ENCODE results near the gene PHLDB1.

PHLDB1 gene

GRCh38 chr11:118666371-118666770 is 59.0 kb downstream of the PHLDB1 start:
- DNase-seq (ENCODE audit: extremely low spot score), result no peak
- CTCF ChIA-PET, result no interaction called here
- TF ChIP-seq BHLHE40 (IDR thresholded peaks at IDR 0.05; ENCODE audit: borderline replicate concordance), result no peak
- no peak for TF ChIP-seq HDGF (IDR thresholded peaks at IDR 0.05; ENCODE audit: borderline replicate concordance)
- no peak for TF ChIP-seq FOXK2 (IDR thresholded peaks at IDR 0.05)
- no peak for TF ChIP-seq FOXM1 (IDR thresholded peaks at IDR 0.05; ENCODE audit: borderline replicate concordance)
- TF ChIP-seq FOXA1 (IDR thresholded peaks at IDR 0.05), result no peak
- no peak for TF ChIP-seq ZNF384 (IDR thresholded peaks at IDR 0.05)
- no peak for TF ChIP-seq ELF4 (IDR thresholded peaks at IDR 0.05)
- POLR2A ChIA-PET, result no interaction called here

- CTCF ChIA-PET, result no interaction called here
- TF ChIP-seq L3MBTL2 (conservative IDR thresholded peaks at IDR 0.05), result no peak
- TF ChIP-seq ZNF384 (IDR thresholded peaks at IDR 0.05), result no peak
- no peak for TF ChIP-seq ARNT (IDR thresholded peaks at IDR 0.05)
- TF ChIP-seq ELF4 (IDR thresholded peaks at IDR 0.05), result no peak
- no peak for TF ChIP-seq FOXA1 (IDR thresholded peaks at IDR 0.05)
- no peak for TF ChIP-seq LEF1 (IDR thresholded peaks at IDR 0.05; ENCODE audit: borderline replicate concordance)
- TF ChIP-seq CTBP1 (IDR thresholded peaks at IDR 0.05; ENCODE audit: borderline replicate concordance), result no peak
- no peak for TF ChIP-seq BHLHE40 (IDR thresholded peaks at IDR 0.05; ENCODE audit: borderline replicate concordance)
- no peak for TF ChIP-seq PKNOX1 (IDR thresholded peaks at IDR 0.05)
- TF ChIP-seq HDGF (IDR thresholded peaks at IDR 0.05; ENCODE audit: borderline replicate concordance), result no peak
- TF ChIP-seq TARDBP (IDR thresholded peaks at IDR 0.05), result no peak
- no peak for TF ChIP-seq SP1 (IDR thresholded peaks at IDR 0.05)
- TF ChIP-seq FOXK2 (IDR thresholded peaks at IDR 0.05), result no peak
- TF ChIP-seq NFRKB (IDR thresholded peaks at IDR 0.05), result no peak
- no peak for DNase-seq (ENCODE audit: extremely low spot score)
- POLR2A ChIA-PET, result no interaction called here
Measured at GRCh38 chr11:118670063-118670462, 62.6 kb downstream of the PHLDB1 start.

GRCh38 chr11:118671254-118671653 is 63.8 kb downstream of the PHLDB1 start:
- ChIA-PET POLR2A (no interaction called here), CTCF (no interaction called here)
- no peak for DNase-seq (ENCODE audit: extremely low spot score)
- TF ChIP-seq SUZ12 (IDR thresholded peaks at IDR 0.05) (no peak), PKNOX1 (IDR thresholded peaks at IDR 0.05) (no peak), L3MBTL2 (conservative IDR thresholded peaks at IDR 0.05) (no peak), NFRKB (IDR thresholded peaks at IDR 0.05) (no peak)

- TF ChIP-seq ARNT (IDR thresholded peaks at IDR 0.05) (no peak), ZNF384 (IDR thresholded peaks at IDR 0.05) (no peak), FOXA1 (IDR thresholded peaks at IDR 0.05) (no peak), FOXM1 (IDR thresholded peaks at IDR 0.05; ENCODE audit: borderline replicate concordance) (no peak), L3MBTL2 (conservative IDR thresholded peaks at IDR 0.05) (no peak), SUZ12 (IDR thresholded peaks at IDR 0.05) (no peak), TARDBP (IDR thresholded peaks at IDR 0.05) (no peak), LEF1 (IDR thresholded peaks at IDR 0.05; ENCODE audit: borderline replicate concordance) (no peak), PKNOX1 (IDR thresholded peaks at IDR 0.05) (no peak), FOXK2 (IDR thresholded peaks at IDR 0.05) (no peak), SP1 (IDR thresholded peaks at IDR 0.05) (no peak), ELF4 (IDR thresholded peaks at IDR 0.05) (no peak), NFRKB (IDR thresholded peaks at IDR 0.05) (no peak)
- ChIA-PET CTCF (interaction anchor here (0.7 kb wide), 1 partner anchor 232 kb away, joined by 5 read pairs; no protein-coding TSS in a partner anchor), POLR2A (no interaction called here)
- no peak for DNase-seq (ENCODE audit: extremely low spot score)
Measured at GRCh38 chr11:118672846-118673245, 65.4 kb downstream of the PHLDB1 start.

- TF ChIP-seq FOXA1 (IDR thresholded peaks at IDR 0.05) (no peak), PKNOX1 (IDR thresholded peaks at IDR 0.05) (no peak), SP1 (IDR thresholded peaks at IDR 0.05) (no peak), HDGF (IDR thresholded peaks at IDR 0.05; ENCODE audit: borderline replicate concordance) (no peak), ARNT (IDR thresholded peaks at IDR 0.05) (no peak), CTBP1 (IDR thresholded peaks at IDR 0.05; ENCODE audit: borderline replicate concordance) (no peak), ELF4 (IDR thresholded peaks at IDR 0.05) (no peak), LEF1 (IDR thresholded peaks at IDR 0.05; ENCODE audit: borderline replicate concordance) (no peak), NFRKB (IDR thresholded peaks at IDR 0.05) (no peak)
- ChIA-PET CTCF (no interaction called here), POLR2A (no interaction called here)
- DNase-seq (ENCODE audit: extremely low spot score), result no peak
Measured at GRCh38 chr11:118673361-118674081, 66.1 kb downstream of the PHLDB1 start.

GRCh38 chr11:118674082-118674435 is 66.6 kb downstream of the PHLDB1 start:
- TF ChIP-seq FOXA1 (IDR thresholded peaks at IDR 0.05) (no peak), BHLHE40 (IDR thresholded peaks at IDR 0.05; ENCODE audit: borderline replicate concordance) (no peak), FOXM1 (IDR thresholded peaks at IDR 0.05; ENCODE audit: borderline replicate concordance) (no peak), PKNOX1 (IDR thresholded peaks at IDR 0.05) (no peak), NFRKB (IDR thresholded peaks at IDR 0.05) (no peak)
- ChIA-PET CTCF (no interaction called here), POLR2A (no interaction called here)
- no peak for DNase-seq (ENCODE audit: extremely low spot score)
